Memory B cell (primary cell): ENCODE results near the gene PHC2.

Experiments
- ATAC-seq: fragments of 150-1000 bp; cut with Tn5 transposase; 2 replicates; pipeline ENCODE4 v1.10.0; 2021; ENCODE audit warnings: low read depth, mild to moderate bottlenecking, moderate library complexity
- DNase-seq, 2 donors: peaks; one replicate each; pipeline ENCODE4 v3.0.0; 2022; ENCODE audit warnings: low spot score in 2 of 2
- H3K27ac Mint-ChIP-seq: one replicate; pipeline ENCODE4 v1.8.0; 2022; ENCODE audit warnings: mild to moderate bottlenecking, moderate library complexity, mixed read lengths
- H3K27me3 Mint-ChIP-seq: one replicate; pipeline ENCODE4 v1.8.0; 2022; ENCODE audit warnings: mixed read lengths
- H3K36me3 Mint-ChIP-seq: one replicate; pipeline ENCODE4 v1.8.0; 2022; ENCODE audit warnings: mild to moderate bottlenecking, mixed read lengths
- H3K4me1 Mint-ChIP-seq: one replicate; pipeline ENCODE4 v1.8.0; 2022; ENCODE audit warnings: mixed read lengths
- H3K4me3 Mint-ChIP-seq: one replicate; pipeline ENCODE4 v1.8.0; 2022; ENCODE audit warnings: mild to moderate bottlenecking, moderate library complexity, mixed read lengths
- H3K9me3 Mint-ChIP-seq: one replicate; pipeline ENCODE4 v1.8.0; 2022; ENCODE audit warnings: mixed read lengths

Gene PHC2

GRCh38 chr1:33276573-33277298 lies 154.2 kb downstream of the PHC2 start:
- ATAC-seq (no peak), DNase-seq (no peak)
- Mint-ChIP-seq H3K4me1 (peaks cover 22% of the 10 kb centered on the region), H3K36me3 (peaks cover 19% of the 10 kb centered on the region), H3K4me3 (no peak overlapping the region), H3K9me3 (no peaks in the 10 kb centered on the region), H3K27me3 (no peaks in the 10 kb centered on the region), H3K27ac (peak overlapping the region; percentile 40)

GRCh38 chr1:33275706-33276572 lies 155.0 kb downstream of the PHC2 start:
- Mint-ChIP-seq H3K27ac (no peak overlapping the region), H3K4me1 (peaks cover 30% of the 10 kb centered on the region), H3K27me3 (no peaks in the 10 kb centered on the region), H3K4me3 (no peak overlapping the region), H3K9me3 (no peaks in the 10 kb centered on the region), H3K36me3 (peaks cover 21% of the 10 kb centered on the region)
- ATAC-seq = no peak
- no peak for DNase-seq

GRCh38 chr1:33275195-33275594 lies 155.7 kb downstream of the PHC2 start:
- ATAC-seq (no peak), DNase-seq (no peak)
- no peaks in the 10 kb centered on the region for H3K27me3 Mint-ChIP-seq
- peaks cover 31% of the 10 kb centered on the region for H3K4me1 Mint-ChIP-seq
- peaks cover 21% of the 10 kb centered on the region for H3K36me3 Mint-ChIP-seq
- no peak overlapping the region for H3K27ac Mint-ChIP-seq
- no peaks in the 10 kb centered on the region for H3K9me3 Mint-ChIP-seq
- H3K4me3 Mint-ChIP-seq = no peak overlapping the region

DNA sequence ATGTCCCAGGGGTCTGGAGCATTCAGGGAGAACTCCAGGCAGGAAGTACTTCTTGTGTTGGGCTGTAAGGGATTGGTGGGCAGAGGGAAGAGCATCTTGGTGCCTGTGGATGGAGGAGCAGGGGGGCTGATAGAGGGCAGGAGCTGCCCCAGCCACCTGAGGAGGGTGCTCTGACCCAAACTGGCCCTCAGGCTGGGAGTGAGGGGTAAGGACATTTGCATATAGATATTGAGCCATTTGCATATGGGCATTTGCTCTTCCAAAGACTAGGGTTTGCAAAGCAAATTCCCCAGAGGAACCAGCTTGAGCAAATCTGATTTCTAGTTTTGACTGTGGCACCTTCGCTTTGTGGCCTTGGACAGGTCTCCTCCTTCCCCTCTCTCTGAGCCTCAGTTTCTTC lies 156.4 kb downstream of the PHC2 start:
- peaks cover 16% of the 10 kb centered on the region for H3K36me3 Mint-ChIP-seq
- no peaks in the 10 kb centered on the region for H3K27me3 Mint-ChIP-seq
- no peak for DNase-seq
- no peak overlapping the region for H3K27ac Mint-ChIP-seq
- H3K9me3 Mint-ChIP-seq = no peaks in the 10 kb centered on the region
- no peak for ATAC-seq
- H3K4me3 Mint-ChIP-seq = no peak overlapping the region
- H3K4me1 Mint-ChIP-seq = peaks cover 31% of the 10 kb centered on the region

- DNase-seq = no peak
- no peak for ATAC-seq
- H3K4me1 Mint-ChIP-seq = peaks cover 31% of the 10 kb centered on the region
- no peaks in the 10 kb centered on the region for H3K9me3 Mint-ChIP-seq
- peak overlapping the region; percentile 2 for H3K4me3 Mint-ChIP-seq
- H3K27ac Mint-ChIP-seq = peak overlapping the region; percentile 35
- no peaks in the 10 kb centered on the region for H3K27me3 Mint-ChIP-seq
- H3K36me3 Mint-ChIP-seq = peaks cover 15% of the 10 kb centered on the region
Measured at GRCh38 chr1:33273961-33274371, 156.9 kb downstream of the PHC2 start.
